PC-3 (cell line): ENCODE results near the gene KLF5. TPM values are rescaled to one million over a fixed set of nuclear protein-coding genes. Genes with fewer than 3 reads are reported as not detected.

Source experiments
- ATAC-seq: fragments of 200-7000 bp; cut with Tn5 transposase; 2 replicates; pipeline ENCODE4 v1.9.1; 2020; ENCODE audit warnings: mild to moderate bottlenecking, moderate library complexity
- BruUV-seq: library from RNA; stranded (reverse); fragments of 400-500 nt; replicated peaks from 2 replicates; lab custom pipeline; 2021; lab: Mats Ljungman, UMichigan
- CTCF ChIA-PET: fragments of 300-600 bp; sonication (Branson Sonifier 250); formaldehyde crosslinking; loops from one replicate; lab custom pipeline; 2022; ENCODE audit warnings: antibody characterized with exemption; lab: Charles Lee
- POLR2A ChIA-PET: fragments of 300-600 bp; sonication (Branson Sonifier 250); formaldehyde crosslinking; loops from one replicate; lab custom pipeline; 2022; ENCODE audit warnings: antibody characterized with exemption; ENCODE audit not compliant: unreplicated experiment; lab: Charles Lee
- DNase-seq: peaks from one replicate; pipeline ENCODE4 v3.0.0-alpha.2; 2015
- H2AFZ ChIP-seq: fragments of 300-600 bp; sonication (generic); 2 replicates; pipeline ENCODE4 v1.6.0; 2016; ENCODE audit warnings: antibody characterized with exemption, low read length
- H3F3A ChIP-seq: fragments of 300-600 bp; sonication (generic); one replicate; pipeline ENCODE4 v1.6.0; 2017; ENCODE audit warnings: antibody characterized with exemption, low read length, control low read depth, mild to moderate bottlenecking; ENCODE audit not compliant: unreplicated experiment
- H3K27ac ChIP-seq: fragments of 300-600 bp; sonication (generic); 2 replicates; pipeline ENCODE4 v1.5.1; 2016; ENCODE audit warnings: mild to moderate bottlenecking, low read length
- H3K27me3 ChIP-seq: fragments of 300-600 bp; sonication (generic); 2 replicates; pipeline ENCODE4 v1.6.1; 2016; ENCODE audit warnings: low read length, mixed read lengths
- H3K36me3 ChIP-seq: fragments of 300-600 bp; sonication (generic); 2 replicates; pipeline ENCODE4 v1.6.1; 2016; ENCODE audit warnings: low read depth, mixed run types, low read length, mixed read lengths
- H3K4me1 ChIP-seq: fragments of 300-600 bp; sonication (generic); 2 replicates; pipeline ENCODE4 v1.5.1; 2016; ENCODE audit warnings: low read length; ENCODE audit not compliant: insufficient read depth
- H3K4me2 ChIP-seq: fragments of 300-600 bp; sonication (generic); 2 replicates; pipeline ENCODE4 v1.6.0; 2016; ENCODE audit warnings: low read length
- H3K4me3 ChIP-seq: fragments of 300-600 bp; sonication (generic); 2 replicates; pipeline ENCODE4 v1.5.1; 2016; ENCODE audit warnings: mild to moderate bottlenecking, low read length, mixed read lengths
- H3K79me2 ChIP-seq: fragments of 300-600 bp; sonication (generic); 2 replicates; pipeline ENCODE4 v1.6.1; 2017; ENCODE audit warnings: low read length, mixed read lengths
- H3K9ac ChIP-seq: fragments of 300-600 bp; sonication (generic); 2 replicates; pipeline ENCODE4 v1.6.0; 2016; ENCODE audit warnings: mild to moderate bottlenecking, low read length
- H3K9me2 ChIP-seq: fragments of 300-600 bp; sonication (generic); replicated peaks from 2 replicates; pipeline ENCODE4 v1.6.1; 2016; ENCODE audit warnings: mixed run types, low read length, mixed read lengths
- H3K9me3 ChIP-seq: fragments of 300-600 bp; sonication (generic); 2 replicates; pipeline ENCODE4 v1.6.1; 2016; ENCODE audit warnings: low read length, mixed read lengths
- H4K20me1 ChIP-seq: fragments of 300-600 bp; sonication (generic); 2 replicates; pipeline ENCODE4 v1.6.1; 2016; ENCODE audit warnings: low read length, mixed read lengths
- CTCF ChIP-seq: fragments of 300-600 bp; sonication (generic); conservative IDR thresholded peaks from 2 replicates; pipeline ENCODE4 v1.5.1; 2017; ENCODE audit warnings: antibody characterized with exemption, low read depth, mild to moderate bottlenecking, low read length
- EZH2 ChIP-seq: fragments of 300-600 bp; sonication (generic); IDR thresholded peaks from one replicate; pipeline ENCODE4 v1.6.1; 2017; ENCODE audit warnings: antibody characterized with exemption, mild to moderate bottlenecking, low read length; ENCODE audit not compliant: unreplicated experiment
- EZH2phosphoT487 ChIP-seq: fragments of 300-600 bp; sonication (generic); IDR thresholded peaks from 2 replicates; pipeline ENCODE4 v1.6.1; 2018; ENCODE audit warnings: mild to moderate bottlenecking, antibody characterized with exemption, low read length, borderline replicate concordance
- intact Hi-C: fragments of 100-400 bp; cut with micrococcal nuclease; formaldehyde crosslinking; loops from 2 replicates; pipeline ENCODE4 v1.9.0; 2023
- total RNA-seq: library from RNA; depleted of rRNA; stranded (reverse); fragments of >200 nt; gene quantifications from 2 replicates; pipeline ENCODE4 v1.2.3, GENCODE V29; 2014

KLF5 gene
- total RNA-seq, 1 experiment from 2014 or later, result 53.7 TPM

DNA sequence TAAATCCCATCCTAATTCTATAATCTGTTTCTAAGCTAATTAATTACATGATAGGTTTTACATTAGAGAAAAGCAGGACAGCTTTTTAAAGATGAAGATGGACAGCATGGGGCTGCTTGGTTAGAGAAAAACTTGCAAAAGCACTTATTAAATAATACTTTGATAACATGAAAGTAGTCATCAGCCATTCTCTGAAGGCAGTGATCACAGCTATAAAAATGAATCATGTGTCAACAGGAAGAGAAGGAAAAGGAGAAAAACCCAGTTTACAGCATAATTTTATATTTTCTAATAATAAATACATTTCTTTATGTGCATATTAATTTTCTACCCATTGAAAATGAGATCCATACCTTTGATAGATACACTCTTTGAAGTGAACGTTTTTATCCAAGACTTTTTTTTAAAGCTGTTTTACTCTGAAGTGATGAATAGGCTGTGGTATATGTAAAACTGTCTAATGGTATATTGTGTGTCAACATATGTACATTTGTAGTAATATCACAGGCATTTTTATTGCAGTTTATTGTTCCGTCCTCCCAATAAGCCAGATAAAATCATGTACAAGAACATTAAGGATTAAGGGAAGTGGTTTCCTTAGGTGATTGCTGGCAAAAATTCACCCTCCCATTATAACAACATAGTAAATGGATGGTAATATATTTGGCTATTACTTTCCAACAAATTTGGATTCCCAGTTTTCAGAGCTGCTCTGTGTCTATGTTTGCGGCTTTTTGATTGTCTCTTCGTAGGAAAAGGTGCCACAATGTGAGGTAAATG lies 1.3 kb upstream of the KLF5 start:
- DNase-seq (peak; percentile 79), ATAC-seq (peak; percentile 10)
- Histone ChIP-seq H4K20me1 (peaks cover 25% of the 10 kb centered on the region), H3K9me3 (no peaks in the 10 kb centered on the region), H3K4me3 (peak overlapping the region; percentile 69), H3K36me3 (peaks cover 23% of the 10 kb centered on the region), H3K27me3 (no peaks in the 10 kb centered on the region), H3K27ac (peak overlapping the region; percentile 67), H3K4me1 (peaks cover 33% of the 10 kb centered on the region), H3K4me2 (peak overlapping the region; percentile 89), H2AFZ (no peak overlapping the region), H3F3A (peaks cover 3% of the 10 kb centered on the region), H3K79me2 (peaks cover 52% of the 10 kb centered on the region), H3K9ac (peak overlapping the region; percentile 73), H3K9me2 (no peaks in the 10 kb centered on the region)
- POLR2A ChIA-PET, result interaction anchor here (0.7 kb wide), 1 partner anchor 614 kb away, joined by 3 read pairs; no protein-coding TSS in a partner anchor
- no TSS peak for BruUV-seq
- no peak for TF ChIP-seq EZH2
- CTCF ChIA-PET, result interaction anchor here (0.6 to 1.0 kb wide), 2 partner anchors 37 to 217 kb away, joined by 3 to 7 read pairs; no protein-coding TSS in a partner anchor
- intact Hi-C loops, result loop anchor here (2.0 to 5.0 kb wide), 4 partner anchors 81 to 365 kb away; no protein-coding TSS in a partner anchor

- DNase-seq, result no peak
- H3F3A ChIP-seq, result peaks cover 3% of the 10 kb centered on the region
- ATAC-seq, result no peak
- H3K9me3 ChIP-seq, result no peaks in the 10 kb centered on the region
- peaks cover 38% of the 10 kb centered on the region for H3K4me1 ChIP-seq
- peak overlapping the region; percentile 73 for H3K9ac ChIP-seq
- H3K27me3 ChIP-seq, result no peaks in the 10 kb centered on the region
- H3K27ac ChIP-seq, result peak overlapping the region; percentile 67
- CTCF ChIA-PET, result interaction anchor here (1.0 kb wide), 1 partner anchor 218 kb away, joined by 3 read pairs; no protein-coding TSS in a partner anchor
- H3K4me3 ChIP-seq, result peak overlapping the region; percentile 69
- H4K20me1 ChIP-seq, result peaks cover 30% of the 10 kb centered on the region
- no TSS peak for BruUV-seq
- H3K36me3 ChIP-seq, result peaks cover 28% of the 10 kb centered on the region
- peak overlapping the region; percentile 89 for H3K4me2 ChIP-seq
- TF ChIP-seq EZH2 (no peak), CTCF (no peak), EZH2phosphoT487 (no peak)
- intact Hi-C loops, result loop anchor here (2.0 to 5.0 kb wide), 3 partner anchors 81 to 364 kb away; no protein-coding TSS in a partner anchor
- peaks cover 58% of the 10 kb centered on the region for H3K79me2 ChIP-seq
- POLR2A ChIA-PET, result interaction anchor here (0.5 to 1.0 kb wide), 6 partner anchors 59 to 613 kb away, joined by 3 to 5 read pairs (median 3); no protein-coding TSS in a partner anchor
- H2AFZ ChIP-seq, result peak overlapping the region; percentile 31
- H3K9me2 ChIP-seq, result no peaks in the 10 kb centered on the region
Observed at GRCh38 chr13:73058064-73058313, 816 bp upstream of the KLF5 start.

- ChIA-PET CTCF (interaction anchor here (1.0 kb wide), 1 partner anchor 218 kb away, joined by 3 read pairs; no protein-coding TSS in a partner anchor), POLR2A (interaction anchor here (0.5 to 1.0 kb wide), 6 partner anchors 60 to 613 kb away, joined by 3 to 5 read pairs (median 3); no protein-coding TSS in a partner anchor)
- Histone ChIP-seq H3K9me2 (no peaks in the 10 kb centered on the region), H4K20me1 (peaks cover 34% of the 10 kb centered on the region), H3K4me3 (peak overlapping the region; percentile 69), H3K9me3 (no peaks in the 10 kb centered on the region), H3K27ac (peak overlapping the region; percentile 67), H3F3A (peaks cover 3% of the 10 kb centered on the region), H3K4me2 (peak overlapping the region; percentile 89), H3K9ac (peak overlapping the region; percentile 73), H3K36me3 (peaks cover 31% of the 10 kb centered on the region), H3K4me1 (peaks cover 42% of the 10 kb centered on the region), H3K79me2 (peaks cover 62% of the 10 kb centered on the region), H2AFZ (peak overlapping the region; percentile 31), H3K27me3 (no peaks in the 10 kb centered on the region)
- TF ChIP-seq CTCF (no peak), EZH2phosphoT487 (no peak), EZH2 (no peak)
- ATAC-seq (no peak), DNase-seq (no peak)
- BruUV-seq, result no TSS peak
- intact Hi-C loops, result loop anchor here (2.0 to 5.0 kb wide), 3 partner anchors 80 to 364 kb away; no protein-coding TSS in a partner anchor
Observed at GRCh38 chr13:73058432-73058735, 421 bp upstream of the KLF5 start.
